Colon (tissue), 2 donors: ENCODE data around the gene SNURF.
"Not testable (repeated sequence)": the region's sequence is repeated elsewhere in the genome, so short reads cannot be mapped to it uniquely, and the experiment has no call there.

Experiments used
- FAIRE-seq: peaks from 2 replicates; lab custom pipeline; 2012; peaks lifted over from hg19 to GRCh38; lab: Jason Lieb, UNC
- donor health status: control.
- donor health status: control.

SNURF gene, protein sequence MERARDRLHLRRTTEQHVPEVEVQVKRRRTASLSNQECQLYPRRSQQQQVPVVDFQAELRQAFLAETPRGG

DNA sequence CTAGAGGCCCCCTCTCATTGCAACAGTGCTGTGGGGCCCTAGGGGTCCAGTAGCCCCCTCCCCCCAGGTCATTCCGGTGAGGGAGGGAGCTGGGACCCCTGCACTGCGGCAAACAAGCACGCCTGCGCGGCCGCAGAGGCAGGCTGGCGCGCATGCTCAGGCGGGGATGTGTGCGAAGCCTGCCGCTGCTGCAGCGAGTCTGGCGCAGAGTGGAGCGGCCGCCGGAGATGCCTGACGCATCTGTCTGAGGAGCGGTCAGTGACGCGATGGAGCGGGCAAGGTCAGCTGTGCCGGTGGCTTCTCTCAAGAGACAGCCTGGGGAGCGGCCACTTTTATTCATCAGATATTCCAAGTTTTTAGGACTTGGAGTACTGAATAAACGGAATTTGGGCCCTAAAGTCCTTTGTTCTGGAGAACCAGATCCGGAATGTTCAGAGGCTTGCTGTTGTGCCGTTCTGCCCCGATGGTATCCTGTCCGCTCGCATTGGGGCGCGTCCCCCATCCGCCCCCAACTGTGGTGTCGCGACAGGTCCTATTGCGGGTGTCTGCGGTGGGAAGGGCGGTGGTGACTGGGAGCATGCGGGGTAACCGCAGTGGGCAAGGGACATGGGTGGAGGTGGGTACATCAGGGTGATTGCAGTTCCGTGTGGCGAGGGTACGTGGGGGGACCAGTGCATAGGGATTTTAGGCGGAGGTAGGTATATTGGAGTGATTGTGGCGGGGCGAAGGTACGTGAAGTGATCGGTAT, at the start of gene SNURF, which contains the start of gene SNRPN:
Gene SNURF, plus strand, starts transcription at position 205 of the 748 bp plus-strand sequence. Its CDS starts 62 bp downstream, at position 267.
Gene SNRPN, plus strand, starts transcription at position 205 of the 748 bp plus-strand sequence. CDS start 19,467 bp downstream, outside the sequence.
- no peak for FAIRE-seq

DNA sequence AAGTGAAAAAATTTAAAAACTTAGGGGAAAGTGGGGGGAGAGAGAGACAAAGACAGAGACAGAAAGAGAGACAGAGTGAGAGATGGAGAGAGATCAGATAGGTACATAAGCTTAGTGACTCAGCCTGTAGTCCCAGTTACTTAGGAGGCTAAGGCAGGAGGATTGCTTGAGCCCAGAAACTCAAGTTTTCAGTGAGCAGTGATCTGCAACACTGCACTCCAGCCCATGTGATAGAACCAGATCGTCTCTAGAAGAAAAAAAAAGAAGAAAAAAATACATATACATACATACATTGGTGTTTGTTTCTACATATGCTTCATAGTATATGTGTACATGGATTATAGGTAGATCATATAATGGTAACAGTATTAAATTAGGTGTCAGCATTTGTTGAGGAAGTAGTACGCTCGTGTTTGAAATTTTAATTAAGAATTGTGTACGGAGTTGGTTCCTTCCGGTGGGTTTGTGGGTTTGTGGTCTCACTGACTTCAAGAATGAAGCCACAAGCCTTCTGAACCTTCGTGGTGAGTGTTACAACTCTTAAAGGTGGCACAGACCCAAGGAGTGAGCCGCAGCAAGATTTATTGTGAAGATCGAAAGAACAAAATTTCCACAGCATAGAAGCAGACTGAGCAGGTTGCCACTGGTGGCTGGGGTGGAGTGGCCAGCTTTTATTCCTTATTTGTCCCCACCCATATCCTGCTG, 38.3 kb upstream of the SNURF start:
- FAIRE-seq: no peak

DNA sequence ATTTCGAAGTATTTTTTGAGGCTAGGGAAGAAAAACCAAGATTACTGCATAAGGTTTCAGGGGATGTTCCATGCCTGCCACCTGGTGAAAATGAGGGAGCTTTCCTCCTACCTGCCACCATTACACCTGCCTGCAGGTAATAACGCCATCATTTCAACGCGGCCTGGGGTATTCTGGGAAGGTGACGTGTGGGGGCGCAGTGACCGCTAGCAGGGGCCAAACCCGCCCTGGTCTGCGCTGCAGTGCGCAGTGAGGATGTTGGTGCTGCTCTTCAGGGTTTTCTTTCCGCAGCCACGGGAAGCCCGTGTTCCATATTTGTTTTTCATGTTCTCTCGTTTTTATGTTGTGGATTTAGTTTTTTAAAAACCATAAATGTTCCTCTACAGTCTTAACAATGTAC, 37.4 kb upstream of the SNURF start:
- no peak for FAIRE-seq

DNA sequence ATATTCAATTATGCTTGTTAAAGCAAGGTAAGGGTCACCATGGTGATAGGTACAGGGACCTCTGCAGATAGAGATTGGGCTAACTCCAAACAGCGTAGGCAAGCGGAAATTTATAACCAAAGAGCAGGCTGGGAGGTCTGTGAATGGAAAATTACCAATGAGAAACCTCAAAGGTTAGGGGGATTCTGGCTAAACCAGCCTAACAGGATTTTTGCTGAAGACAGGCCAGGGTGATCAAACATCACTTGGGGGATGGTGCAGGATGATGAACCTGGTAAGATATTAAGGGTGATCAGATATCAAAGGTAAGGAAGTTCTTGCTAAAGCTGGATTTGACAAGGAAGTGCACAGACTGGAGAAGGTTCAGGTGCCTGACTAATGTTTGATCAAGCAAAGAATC, 35.3 kb upstream of the SNURF start:
- FAIRE-seq: no peak

DNA sequence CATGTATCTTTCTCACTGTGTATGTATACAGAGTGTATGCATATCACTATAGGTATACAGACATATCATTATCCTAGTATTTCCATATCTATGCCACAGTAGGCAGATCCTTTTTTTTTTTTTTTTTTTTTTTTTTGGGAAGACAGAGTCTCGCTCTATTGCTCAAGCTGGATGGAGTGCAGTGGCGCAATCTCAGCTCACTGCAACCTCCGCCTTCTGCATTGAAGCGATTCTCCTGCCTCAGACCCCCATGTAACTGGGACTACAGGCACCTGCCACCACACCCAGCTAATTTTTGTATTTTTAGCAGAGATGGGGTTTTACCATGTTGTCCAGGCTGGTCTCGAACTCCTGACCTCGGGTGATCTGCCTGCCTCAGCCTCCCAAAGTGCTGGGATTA, 32.0 kb upstream of the SNURF start:
- FAIRE-seq: not testable (repeated sequence)

DNA sequence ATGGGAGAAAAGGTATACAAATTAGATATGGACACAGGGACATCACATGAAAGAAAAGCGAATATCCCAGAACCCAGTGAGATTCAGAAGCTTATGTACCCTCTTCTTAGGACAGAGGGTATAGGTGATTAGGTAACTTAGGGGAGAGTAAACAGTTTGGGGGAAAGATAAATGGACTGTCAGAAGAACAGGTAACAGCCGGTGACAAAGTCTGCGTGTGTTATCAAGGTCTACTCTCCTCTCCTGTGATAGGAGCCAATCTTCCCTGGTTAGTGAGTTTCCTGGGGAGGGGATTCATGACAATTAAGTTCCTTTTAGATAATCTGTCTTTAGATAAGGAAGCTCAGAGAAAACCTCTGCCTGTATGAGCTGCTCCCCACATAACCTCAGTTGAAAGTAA, 30.6 kb upstream of the SNURF start:
- no peak for FAIRE-seq

DNA sequence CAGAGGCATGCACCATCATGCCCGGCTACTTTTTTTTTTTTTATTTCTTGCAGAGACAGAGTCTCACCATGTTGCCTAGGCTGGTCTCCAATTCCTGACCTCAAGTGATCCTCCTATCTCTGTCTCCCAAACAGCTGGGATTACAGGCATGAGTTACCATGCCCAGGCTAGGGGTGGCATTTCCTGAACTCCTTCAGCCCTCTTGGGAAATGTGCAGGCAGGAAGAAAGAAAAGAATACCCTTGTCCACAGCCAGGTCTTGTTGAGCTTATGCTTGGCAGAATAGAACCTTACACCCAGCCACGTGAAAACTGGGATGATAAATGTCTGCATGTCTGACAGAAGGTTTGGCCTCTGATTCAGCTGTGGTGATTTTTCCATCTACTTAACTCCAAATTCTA, 30.2 kb upstream of the SNURF start:
- no peak for FAIRE-seq

DNA sequence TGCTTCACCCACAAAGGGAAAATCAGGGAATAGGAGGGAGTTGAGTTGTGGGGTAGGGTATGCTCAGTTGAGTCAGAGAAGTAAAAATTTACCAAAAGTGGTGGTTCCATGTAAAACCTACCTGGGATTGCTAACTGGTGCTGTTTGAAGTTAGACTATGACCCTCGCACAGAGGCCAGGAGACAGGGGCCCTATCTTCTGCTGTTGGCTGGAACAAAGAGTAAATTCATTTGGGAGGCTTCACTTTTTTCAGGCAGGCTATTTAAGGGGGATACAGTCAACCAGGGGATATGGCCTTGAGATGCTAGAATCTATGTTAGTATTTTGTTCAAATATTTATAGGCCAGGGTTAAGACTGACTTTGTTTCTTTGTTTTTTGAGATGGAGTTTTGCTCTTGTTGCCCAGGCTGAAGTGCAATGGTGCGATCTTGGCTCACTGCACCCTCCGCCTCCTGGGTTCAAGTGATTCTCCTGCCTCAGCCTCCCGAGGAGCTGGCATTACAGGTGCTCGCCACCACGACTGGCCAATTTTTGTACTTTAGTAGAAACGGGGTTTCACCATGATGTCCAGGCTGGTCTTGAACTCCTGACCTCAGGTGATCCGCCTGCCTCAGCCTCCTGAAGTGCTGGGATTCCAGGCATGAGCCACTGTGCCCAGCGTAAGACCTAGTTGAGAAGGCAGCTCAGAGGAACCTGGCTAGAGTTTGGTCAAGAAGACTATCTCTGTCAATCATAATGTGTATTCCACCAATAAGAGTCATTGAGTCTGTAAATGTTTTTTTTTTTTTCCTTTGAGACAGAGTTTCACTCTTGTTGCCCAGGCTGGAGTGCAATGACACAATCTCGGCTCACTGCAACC, 22.7 kb upstream of the SNURF start:
- not testable (repeated sequence) for FAIRE-seq

DNA sequence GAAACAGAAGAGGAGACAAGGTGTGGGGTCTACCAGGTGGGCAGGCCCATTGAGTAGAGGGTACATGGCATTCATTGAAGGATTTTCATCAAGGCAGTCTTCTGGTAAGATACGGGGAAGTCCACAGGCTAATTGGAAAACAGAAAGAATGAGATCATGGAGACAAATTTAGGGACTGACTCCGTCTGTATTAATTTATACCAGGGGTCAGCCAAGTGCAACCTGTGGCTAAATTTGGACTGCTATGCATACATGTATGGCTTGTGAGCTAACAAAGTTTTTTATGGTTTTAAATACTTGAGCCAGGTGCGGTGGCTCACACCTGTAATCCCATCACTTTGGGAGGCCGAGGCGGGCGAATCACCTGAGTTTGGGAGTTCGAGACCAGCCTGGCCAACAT, 21.1 kb upstream of the SNURF start:
- FAIRE-seq: no peak

DNA sequence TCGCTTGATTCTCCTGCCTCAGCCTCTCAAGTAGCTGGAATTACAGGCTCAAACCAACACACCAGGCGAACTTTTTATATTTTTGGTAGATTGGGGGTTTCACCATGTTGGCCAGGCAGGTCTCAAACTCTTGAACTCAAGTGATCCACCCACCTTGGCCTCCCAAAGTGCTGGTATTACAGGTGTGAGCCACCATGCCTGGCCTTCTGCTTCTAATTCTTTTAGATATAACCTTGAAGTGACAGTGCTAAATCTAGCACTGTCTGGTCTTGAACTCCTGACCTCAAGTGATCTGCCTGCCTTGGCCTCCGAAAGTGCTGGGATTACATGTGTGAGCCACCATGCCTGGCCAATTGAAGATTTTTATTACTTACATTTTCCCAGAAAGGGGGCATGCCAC, 16.6 kb upstream of the SNURF start:
- not testable (repeated sequence) for FAIRE-seq

DNA sequence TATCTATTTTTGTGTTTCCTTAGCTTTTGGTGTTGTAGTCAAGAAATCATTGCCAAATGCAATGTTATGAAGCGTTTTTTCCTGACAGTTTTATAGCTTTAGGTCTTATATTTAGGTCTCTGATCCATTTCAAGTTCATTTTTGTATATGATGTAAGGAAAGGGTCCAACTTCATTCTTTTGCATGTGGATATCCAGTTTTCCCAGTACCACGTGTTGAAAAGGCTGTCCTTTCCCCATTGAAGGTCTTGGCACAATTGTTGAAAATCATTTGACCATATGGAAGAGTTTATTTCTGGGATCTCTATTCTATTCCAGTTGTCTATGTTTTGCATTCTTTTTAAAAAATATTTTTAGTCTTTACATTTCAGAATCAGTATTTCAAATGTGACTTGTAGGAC, 14.6 kb upstream of the SNURF start:
- no peak for FAIRE-seq

DNA sequence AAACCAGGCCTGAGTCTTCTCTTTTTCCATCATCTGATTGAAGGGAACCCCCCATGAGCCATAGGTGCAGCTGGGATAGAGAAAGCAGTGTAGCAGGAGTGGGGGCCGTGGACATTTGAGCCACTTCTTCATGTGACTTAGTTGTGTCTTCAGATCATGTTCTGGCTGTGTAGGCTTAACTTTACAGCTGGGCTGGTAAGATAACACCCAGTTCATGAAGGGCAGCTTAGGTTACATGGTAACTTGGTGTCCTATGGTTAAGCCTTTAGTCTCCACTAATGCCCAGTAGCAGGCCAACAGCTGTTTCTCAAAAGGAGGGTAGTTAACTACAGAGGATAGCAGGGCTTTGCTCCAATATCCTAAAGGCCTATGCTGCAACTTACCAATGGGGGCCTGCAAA, 11.4 kb upstream of the SNURF start:
- FAIRE-seq: no peak

DNA sequence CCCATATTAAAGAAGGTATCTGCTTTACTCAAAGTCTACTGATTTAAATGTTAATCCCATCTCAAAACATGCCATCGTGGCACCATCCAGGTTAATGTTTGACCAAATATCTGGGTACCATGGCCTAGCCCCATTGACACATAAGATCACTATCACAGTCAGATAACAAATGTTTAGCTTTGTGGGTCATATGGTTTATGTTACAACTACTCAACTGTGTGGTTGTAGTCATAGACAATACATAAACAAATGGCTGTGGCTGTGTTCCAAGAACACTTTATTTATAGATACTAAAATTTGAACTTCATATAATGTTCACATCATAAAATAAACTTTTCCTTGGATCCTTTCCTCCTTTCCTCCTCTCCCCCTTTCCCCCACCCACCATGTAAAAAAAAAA, 9.8 kb upstream of the SNURF start:
- no peak for FAIRE-seq

DNA sequence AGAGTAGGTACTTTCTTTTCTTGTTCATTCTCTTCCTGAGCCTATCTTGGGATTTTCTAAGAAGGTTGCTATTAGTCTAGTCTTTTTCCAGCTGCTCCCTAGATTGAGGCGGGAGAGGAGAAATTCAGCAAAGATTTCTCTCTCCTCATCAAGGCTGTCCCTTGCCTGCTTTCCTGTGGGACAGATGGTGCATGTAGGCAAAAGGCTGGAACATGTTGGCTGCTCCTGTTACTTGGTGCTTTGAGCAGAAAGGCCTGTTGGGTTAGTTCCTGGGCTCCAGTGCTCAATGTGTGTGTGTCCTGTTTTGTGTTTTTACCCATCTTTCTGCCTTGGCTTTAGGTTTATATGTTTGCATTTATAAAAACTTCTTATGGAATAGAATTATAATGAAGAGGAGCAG, 9.1 kb upstream of the SNURF start:
- FAIRE-seq: no peak

DNA sequence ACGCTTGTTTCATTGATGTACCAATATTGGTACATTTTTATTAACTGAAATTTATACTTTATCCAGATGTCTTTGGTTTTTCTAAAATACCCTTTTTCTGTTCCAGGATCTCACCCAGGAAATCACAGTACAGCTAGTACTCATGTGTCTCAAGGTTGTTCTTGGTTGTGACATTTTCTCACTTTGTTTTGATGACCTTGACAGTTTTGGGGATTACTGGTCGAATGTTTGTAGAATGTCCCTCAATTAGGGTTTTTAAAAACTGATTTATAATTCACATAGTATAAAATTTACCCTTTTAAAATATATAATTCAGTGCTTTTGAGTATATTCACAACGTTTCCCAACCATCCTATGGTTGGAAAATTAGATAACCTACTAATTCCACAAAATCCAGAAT, 6.3 kb upstream of the SNURF start:
- no peak for FAIRE-seq

DNA sequence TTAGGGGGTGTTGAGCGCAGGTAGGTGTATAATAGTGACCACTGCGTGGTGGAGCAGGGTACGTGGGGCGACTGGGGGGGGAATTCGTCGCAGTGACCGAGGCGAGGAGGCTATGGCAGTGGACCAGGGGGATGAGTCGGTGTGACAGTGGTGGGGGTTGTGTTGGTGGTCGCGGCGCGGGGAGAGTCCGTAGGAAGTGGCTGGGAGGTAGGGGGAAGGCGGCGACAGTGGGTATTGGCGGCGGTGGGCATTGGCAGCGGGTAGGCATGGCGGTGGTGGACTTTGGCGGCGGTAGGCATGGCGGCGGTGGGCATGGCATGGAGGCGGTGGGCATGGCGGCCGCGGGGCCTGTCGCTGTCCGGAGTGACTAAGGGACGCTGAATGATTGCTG, 739 bp downstream of the SNURF start:
- no peak for FAIRE-seq

DNA sequence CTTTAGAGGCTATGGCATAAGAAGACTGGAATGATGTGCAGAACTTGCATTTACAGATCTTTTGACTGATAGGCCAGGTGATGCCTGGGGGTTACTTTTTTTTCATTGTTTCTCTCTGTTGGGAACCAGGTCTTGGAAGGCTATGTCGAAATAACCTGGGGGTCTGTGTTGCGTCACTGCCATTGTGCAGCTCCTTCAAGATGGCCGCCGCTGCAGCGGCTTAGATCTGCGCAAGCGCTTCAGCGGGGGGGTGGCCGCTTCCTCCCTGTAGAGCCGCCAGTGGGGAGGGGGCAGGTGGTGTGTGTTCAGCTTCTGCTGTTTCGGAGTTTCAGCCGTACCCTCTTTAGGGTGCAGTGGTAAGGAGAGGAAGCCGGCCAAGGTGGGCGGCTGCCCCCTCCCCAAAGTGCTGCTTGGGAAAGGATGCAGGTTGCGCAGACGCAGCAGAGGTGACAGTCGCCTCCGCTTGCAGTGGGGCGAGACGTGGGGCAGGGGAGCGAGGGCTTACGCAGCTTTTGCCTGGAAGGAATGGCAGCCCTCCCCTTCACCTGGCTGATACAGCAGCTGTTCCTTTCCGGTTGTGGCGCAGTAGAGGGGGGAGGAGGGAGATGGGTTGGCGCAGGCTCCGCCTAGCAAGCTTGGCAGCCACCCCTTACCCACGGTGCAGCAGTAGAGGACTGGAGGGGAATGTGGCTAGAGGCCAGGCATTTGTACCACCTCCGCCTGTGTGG, 1.5 kb downstream of the SNURF start:
- FAIRE-seq: no peak

DNA sequence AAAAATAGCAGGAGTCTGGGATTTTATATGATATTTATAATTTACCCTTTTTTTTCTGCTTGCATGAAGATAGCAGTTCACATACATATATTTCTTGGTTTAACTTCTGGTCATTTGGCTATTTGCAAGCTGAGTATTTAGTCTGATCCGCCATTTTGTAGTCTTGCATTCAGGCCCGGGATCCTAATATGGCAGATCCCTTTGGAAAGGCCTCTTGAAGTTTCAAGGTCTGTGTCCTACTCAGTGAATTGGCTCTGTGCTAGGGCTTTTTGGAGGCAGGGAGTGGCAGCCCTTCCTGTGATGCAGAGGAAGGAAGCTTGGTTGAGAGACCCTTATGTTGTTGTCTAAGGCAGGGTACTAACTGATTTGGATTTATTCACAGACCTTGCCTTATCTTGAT, 2.9 kb downstream of the SNURF start:
- FAIRE-seq: no peak

DNA sequence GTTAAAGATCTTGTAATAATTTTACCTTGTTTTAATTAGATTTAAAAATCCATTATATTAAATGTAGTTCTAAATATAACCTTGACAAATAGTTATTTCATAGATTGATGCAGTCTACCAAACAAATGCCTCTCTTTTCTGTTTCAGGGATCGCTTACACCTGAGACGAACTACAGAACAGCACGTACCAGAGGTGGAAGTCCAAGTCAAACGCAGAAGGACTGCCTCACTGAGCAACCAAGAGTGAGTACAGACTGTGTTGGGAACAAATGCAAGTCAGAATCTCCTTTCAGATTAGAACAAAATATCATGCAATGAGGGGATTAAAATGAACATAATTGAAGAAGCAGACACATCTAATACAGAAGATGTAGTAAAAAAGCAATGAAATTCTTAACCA, 7.2 kb downstream of the SNURF start:
- no peak for FAIRE-seq

DNA sequence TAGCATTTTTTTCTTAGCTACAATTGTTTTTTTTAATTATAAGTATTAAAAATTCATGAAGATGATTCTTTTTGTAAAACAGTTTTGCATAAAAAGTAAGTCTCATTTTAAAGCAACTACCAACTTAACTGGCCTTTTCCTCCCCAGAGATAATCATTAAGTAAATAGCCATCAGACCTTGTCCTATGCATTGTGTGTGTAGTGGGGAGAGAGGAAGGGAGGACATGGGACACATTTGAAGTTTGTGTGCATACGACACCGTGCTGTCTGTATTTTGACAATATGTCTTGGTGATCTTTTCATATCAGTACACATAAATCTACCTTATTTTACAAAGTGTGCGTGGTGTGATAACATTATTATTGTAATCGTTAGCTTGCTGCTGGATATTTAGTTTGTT, 8.1 kb downstream of the SNURF start:
- FAIRE-seq: no peak

DNA sequence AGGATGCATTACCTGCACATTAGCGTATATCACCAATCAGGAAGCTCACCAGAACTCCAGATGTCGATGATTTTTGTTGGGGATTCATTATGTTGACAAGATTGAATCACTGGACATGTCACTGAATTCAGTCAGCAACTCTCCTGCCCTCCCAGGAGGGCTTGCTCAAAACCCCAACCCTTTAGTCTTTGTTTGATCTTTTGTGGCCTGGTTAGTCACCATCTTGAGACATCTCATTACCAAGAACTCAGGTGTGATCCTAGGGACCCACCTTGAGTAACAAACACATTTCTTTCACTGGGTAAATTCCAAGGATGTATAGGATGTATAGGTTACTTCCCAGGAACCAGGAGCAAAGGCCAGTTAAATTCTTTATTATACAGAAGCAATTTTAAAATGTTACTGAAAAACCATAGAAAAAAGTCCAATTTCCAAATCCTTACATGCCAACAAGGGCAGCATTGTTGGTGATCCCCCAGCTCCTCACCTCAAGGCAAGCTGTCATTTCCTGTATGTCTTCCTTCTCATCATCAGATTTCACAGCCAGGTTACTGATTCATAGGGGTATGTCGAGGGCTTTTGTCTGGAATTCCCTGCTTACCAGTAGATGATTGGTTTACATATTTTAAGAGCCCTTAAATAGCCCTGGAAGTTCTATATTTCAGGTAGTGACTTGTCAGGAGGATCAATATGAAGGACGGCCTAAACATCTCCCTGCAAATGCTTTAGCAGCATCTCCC, 11.7 kb downstream of the SNURF start:
- no peak for FAIRE-seq
